ENCODE results near the gene SORCS1. TPM values are rescaled to one million over a fixed set of nuclear protein-coding genes. Genes with fewer than 3 reads are reported as not detected.

The SORCS1 gene
- total and polyA plus RNA-seq, 2 of the 8 experiments (the other 6 are each of a cell fraction or from before 2014, with no cell fraction given) = 4.1 to 4.6 TPM

- no peak overlapping the region for H3K4me3 ChIP-seq (ENCODE audit: extremely low read depth in 1 of 4, insufficient read depth in 2 of 4, low read depth in 3 of 4, low read length in 4 of 4)
- 93% methylated on average over 1 of the region's 1 CpG; no CpG with 5 or more reads in 1 of the 2 experiments for WGBS, 2 experiments (ENCODE audit: extremely low coverage in 1 of 2, insufficient coverage in 1 of 2, insufficient read length in 1 of 2, insufficient replicate concordance in 2 of 2, low coverage in 1 of 2, low lambda C conversion rate in 2 of 2, missing lambda C conversion rate in 1 of 2)
- H3K56ac ChIP-seq (replicated peaks; ENCODE audit: insufficient read length, low read depth, low read length) = no peak overlapping the region
- no peak overlapping the region for H2BK12ac ChIP-seq (ENCODE audit: low read depth, low read length)
- FAIRE-seq = no peak
- H2BK20ac ChIP-seq (ENCODE audit: low read length) = no peak overlapping the region
- no peak overlapping the region for H2BK15ac ChIP-seq (ENCODE audit: low read length)
- no peaks in the 10 kb centered on the region for H3K36me3 ChIP-seq (ENCODE audit: control insufficient read depth in 2 of 4, insufficient read depth in 4 of 4, low read length in 3 of 4)
- no peak overlapping the region for H3K9ac ChIP-seq (replicated peaks in 1 of 4; ENCODE audit: extremely low read depth in 1 of 4, low read depth in 3 of 4, low read length in 3 of 4)
- no peak overlapping the region for H3K27ac ChIP-seq (ENCODE audit: low read depth, low read length)
- H2AFZ ChIP-seq (ENCODE audit: low read length) = no peak overlapping the region
- DNase-seq (ENCODE audit: low read depth in 1 of 2, low spot score in 2 of 2) = no peak
- no peak overlapping the region for H2BK5ac ChIP-seq (ENCODE audit: low read depth, low read length)
- no peaks in the 10 kb centered on the region for H3K79me1 ChIP-seq (ENCODE audit: low read depth, low read length)
- no peak overlapping the region for H3K18ac ChIP-seq (ENCODE audit: extremely low read depth, low read length)
- H3K9me3 ChIP-seq (ENCODE audit: insufficient read depth in 2 of 2, low read depth in 1 of 2, low read length in 1 of 2) = no peaks in the 10 kb centered on the region
- H3K4ac ChIP-seq (replicated peaks; ENCODE audit: insufficient read length, low read depth, low read length) = no peak overlapping the region
- no peaks in the 10 kb centered on the region for H3K23me2 ChIP-seq (ENCODE audit: low read depth, low read length)
- ChIA-PET CTCF (ENCODE audit: partially characterized antibody) (interaction anchor here (1.0 to 1.2 kb wide), 2 partner anchors 19 to 41 kb away, joined by 3 read pairs; no protein-coding TSS in a partner anchor), POLR2A (ENCODE audit: partially characterized antibody) (interaction anchor here (0.5 kb wide), 1 partner anchor 28 kb away, joined by 4 read pairs; no protein-coding TSS in a partner anchor)
- H2BK120ac ChIP-seq (replicated peaks; ENCODE audit: low read depth, low read length) = no peak overlapping the region
- H3K79me2 ChIP-seq (ENCODE audit: control insufficient read depth in 1 of 2, insufficient read depth in 2 of 2, low read length in 2 of 2) = no peaks in the 10 kb centered on the region
- H3K27me3 ChIP-seq (replicated peaks in 1 of 4; ENCODE audit: control insufficient read depth in 3 of 4, extremely low read depth in 1 of 4, insufficient read depth in 3 of 4, low read length in 3 of 4) = no peaks in the 10 kb centered on the region
- H4K20me1 ChIP-seq (replicated peaks in 1 of 2; ENCODE audit: control insufficient read depth in 1 of 2, insufficient read depth in 2 of 2, low read length in 2 of 2) = no peaks in the 10 kb centered on the region
- no peak overlapping the region for H3K14ac ChIP-seq (ENCODE audit: insufficient read length)
- H3K23ac ChIP-seq (ENCODE audit: insufficient read length) = no peak overlapping the region
- no peaks in the 10 kb centered on the region for H3K4me1 ChIP-seq (replicated peaks in 1 of 4; ENCODE audit: control insufficient read depth in 3 of 4, insufficient read depth in 4 of 4, low read length in 3 of 4)
- H4K8ac ChIP-seq (ENCODE audit: extremely low read depth, insufficient read depth, low read length) = no peak overlapping the region
- H2AK5ac ChIP-seq (ENCODE audit: low read depth, low read length) = no peak overlapping the region
- no peak overlapping the region for H4K91ac ChIP-seq (replicated peaks; ENCODE audit: insufficient read length, low read length)
- H4K5ac ChIP-seq (ENCODE audit: insufficient read length, low read depth, low read length) = no peak overlapping the region
- H3K4me2 ChIP-seq (ENCODE audit: insufficient read depth in 1 of 2, low read depth in 2 of 2, low read length in 2 of 2) = no peak overlapping the region
- TF ChIP-seq POU5F1 (IDR thresholded peaks at IDR 0.05; ENCODE audit: low read depth, low read length) = no peak
- TF ChIP-seq SRF (IDR thresholded peaks at IDR 0.05; ENCODE audit: low read depth, low read length) = no peak
- TF ChIP-seq ASH2L (IDR thresholded peaks at IDR 0.05; ENCODE audit: low read length) = no peak
- TF ChIP-seq TBP (IDR thresholded peaks at IDR 0.05; ENCODE audit: low read depth, low read length) = no peak
- no peak for TF ChIP-seq EZH2 (IDR thresholded peaks at IDR 0.05; ENCODE audit: low read depth, low read length, severe bottlenecking)
- TF ChIP-seq SP1 (IDR thresholded peaks at IDR 0.05; ENCODE audit: low read depth, low read length) = no peak
- TF ChIP-seq RBBP5 (IDR thresholded peaks at IDR 0.05; ENCODE audit: borderline replicate concordance, low read depth, low read length) = no peak
- TF ChIP-seq HDAC6 (IDR thresholded peaks at IDR 0.05; ENCODE audit: low read depth, low read length) = no peak
- no peak for TF ChIP-seq BCL11A (IDR thresholded peaks at IDR 0.05; ENCODE audit: low read depth in 2 of 2, low read length in 2 of 2)
- no peak for TF ChIP-seq ATF3 (IDR thresholded peaks at IDR 0.05; ENCODE audit: insufficient read depth, low read depth, low read length)
- no peak for TF ChIP-seq CBX5 (IDR thresholded peaks at IDR 0.05; ENCODE audit: low read depth, low read length)
- TF ChIP-seq RAD21 (IDR thresholded peaks at IDR 0.05 in 1 of 2, conservative IDR thresholded peaks at IDR 0.05 in 1 of 2; ENCODE audit: low read depth in 2 of 2, low read length in 2 of 2) = no peak
- no peak for TF ChIP-seq E2F6 (IDR thresholded peaks at IDR 0.05)
- TF ChIP-seq POLR2A (IDR thresholded peaks at IDR 0.05; ENCODE audit: control extremely low read depth in 1 of 2, low read depth in 2 of 2, low read length in 2 of 2) = no peak
Measured at GRCh38 chr10:106746868-106747267, 417.6 kb downstream of the SORCS1 start.
